ENCODE data around the gene NRXN3. TPM values are rescaled to one million over a fixed set of nuclear protein-coding genes. Genes with fewer than 3 reads are reported as not detected.
"Not testable (repeated sequence)": the region's sequence is repeated elsewhere in the genome, so short reads cannot be mapped to it uniquely, and the experiment has no call there.

NRXN3 gene
- total RNA-seq, 1 donor from 2014 or later = 18.0 TPM

- peaks cover 2% of the 10 kb centered on the region for H3K9me3 Mint-ChIP-seq (ENCODE audit: unreplicated experiment)
- peak overlapping the region; percentile 25 for H3K27ac ChIP-seq (ENCODE audit: low read depth, low read length)
- H3K36me3 Mint-ChIP-seq (ENCODE audit: low read depth, unreplicated experiment) = no peaks in the 10 kb centered on the region
- no peak overlapping the region for H3K4me3 ChIP-seq (ENCODE audit: insufficient read depth, low read depth, low read length)
- H3K4me2 ChIP-seq (ENCODE audit: low read length) = peak overlapping the region; percentile 2
- H3K4me1 Mint-ChIP-seq (ENCODE audit: low read depth, unreplicated experiment) = peaks cover 29% of the 10 kb centered on the region
- H3K9me3 ChIP-seq (ENCODE audit: insufficient read depth, low read depth, low read length) = no peaks in the 10 kb centered on the region
- H3K9ac ChIP-seq (ENCODE audit: low read length) = no peak overlapping the region
- no peaks in the 10 kb centered on the region for H3K79me2 ChIP-seq (ENCODE audit: insufficient read depth, low read length)
- FAIRE-seq (peak; percentile 90), DNase-seq (ENCODE audit: low read depth) (peak; percentile 84)
- no peak overlapping the region for H3K4me3 Mint-ChIP-seq (ENCODE audit: unreplicated experiment)
- peak overlapping the region; percentile 88 for H3K27ac Mint-ChIP-seq (ENCODE audit: unreplicated experiment)
- no peaks in the 10 kb centered on the region for H3K27me3 ChIP-seq (ENCODE audit: insufficient read depth, low read length)
- H2AFZ ChIP-seq (ENCODE audit: low read depth, low read length) = no peak overlapping the region
- no peaks in the 10 kb centered on the region for H4K20me1 ChIP-seq (ENCODE audit: insufficient read depth, low read length)
- no peaks in the 10 kb centered on the region for H3K36me3 ChIP-seq (ENCODE audit: insufficient read depth, low read length)
- TF ChIP-seq EZH2 (IDR thresholded peaks at IDR 0.05; ENCODE audit: insufficient read depth, low read length) (no peak), CTCF (IDR thresholded peaks at IDR 0.05; ENCODE audit: insufficient read depth, low read depth, low read length) (no peak)
- peaks cover 12% of the 10 kb centered on the region for H3K4me1 ChIP-seq (ENCODE audit: insufficient read depth, low read length)
- H3K27me3 Mint-ChIP-seq (ENCODE audit: low read depth, unreplicated experiment) = no peaks in the 10 kb centered on the region
Observed at GRCh38 chr14:79016828-79017505, 846.8 kb downstream of the NRXN3 start.

GRCh38 chr14:79017561-79017960 lies 847.4 kb downstream of the NRXN3 start:
- no peak overlapping the region for H3K4me3 ChIP-seq (ENCODE audit: insufficient read depth, low read depth, low read length)
- H3K27ac ChIP-seq (ENCODE audit: low read depth, low read length) = peak overlapping the region; percentile 25
- no peaks in the 10 kb centered on the region for H3K27me3 ChIP-seq (ENCODE audit: insufficient read depth, low read length)
- no peak overlapping the region for H2AFZ ChIP-seq (ENCODE audit: low read depth, low read length)
- H3K4me1 ChIP-seq (ENCODE audit: insufficient read depth, low read length) = peaks cover 12% of the 10 kb centered on the region
- no peaks in the 10 kb centered on the region for H3K36me3 ChIP-seq (ENCODE audit: insufficient read depth, low read length)
- peaks cover 29% of the 10 kb centered on the region for H3K4me1 Mint-ChIP-seq (ENCODE audit: low read depth, unreplicated experiment)
- H3K27ac Mint-ChIP-seq (ENCODE audit: unreplicated experiment) = peak overlapping the region; percentile 77
- peaks cover 2% of the 10 kb centered on the region for H3K9me3 Mint-ChIP-seq (ENCODE audit: unreplicated experiment)
- TF ChIP-seq CTCF (IDR thresholded peaks at IDR 0.05; ENCODE audit: insufficient read depth, low read depth, low read length) (no peak), EZH2 (IDR thresholded peaks at IDR 0.05; ENCODE audit: insufficient read depth, low read length) (no peak)
- FAIRE-seq (no peak), DNase-seq (ENCODE audit: low read depth) (no peak)
- H3K27me3 Mint-ChIP-seq (ENCODE audit: low read depth, unreplicated experiment) = no peaks in the 10 kb centered on the region
- no peak overlapping the region for H3K4me2 ChIP-seq (ENCODE audit: low read length)
- no peaks in the 10 kb centered on the region for H4K20me1 ChIP-seq (ENCODE audit: insufficient read depth, low read length)
- H3K36me3 Mint-ChIP-seq (ENCODE audit: low read depth, unreplicated experiment) = no peaks in the 10 kb centered on the region
- H3K9ac ChIP-seq (ENCODE audit: low read length) = no peak overlapping the region
- no peaks in the 10 kb centered on the region for H3K79me2 ChIP-seq (ENCODE audit: insufficient read depth, low read length)
- no peaks in the 10 kb centered on the region for H3K9me3 ChIP-seq (ENCODE audit: insufficient read depth, low read depth, low read length)
- no peak overlapping the region for H3K4me3 Mint-ChIP-seq (ENCODE audit: unreplicated experiment)

- Mint-ChIP-seq H3K4me1 (ENCODE audit: low read depth, unreplicated experiment) (peaks cover 29% of the 10 kb centered on the region), H3K36me3 (ENCODE audit: low read depth, unreplicated experiment) (no peaks in the 10 kb centered on the region), H3K4me3 (ENCODE audit: unreplicated experiment) (no peak overlapping the region), H3K9me3 (ENCODE audit: unreplicated experiment) (peaks cover 3% of the 10 kb centered on the region), H3K27ac (ENCODE audit: unreplicated experiment) (peak overlapping the region; percentile 75), H3K27me3 (ENCODE audit: low read depth, unreplicated experiment) (no peaks in the 10 kb centered on the region)
- FAIRE-seq (peak; percentile 81), DNase-seq (ENCODE audit: low read depth) (peak; percentile 83)
- Histone ChIP-seq H3K36me3 (ENCODE audit: insufficient read depth, low read length) (no peaks in the 10 kb centered on the region), H4K20me1 (ENCODE audit: insufficient read depth, low read length) (no peaks in the 10 kb centered on the region), H3K9me3 (ENCODE audit: insufficient read depth, low read depth, low read length) (no peaks in the 10 kb centered on the region), H3K9ac (ENCODE audit: low read length) (no peak overlapping the region), H3K27me3 (ENCODE audit: insufficient read depth, low read length) (no peaks in the 10 kb centered on the region), H3K27ac (ENCODE audit: low read depth, low read length) (no peak overlapping the region), H3K79me2 (ENCODE audit: insufficient read depth, low read length) (no peaks in the 10 kb centered on the region), H3K4me3 (ENCODE audit: insufficient read depth, low read depth, low read length) (no peak overlapping the region), H2AFZ (ENCODE audit: low read depth, low read length) (no peak overlapping the region), H3K4me1 (ENCODE audit: insufficient read depth, low read length) (peaks cover 12% of the 10 kb centered on the region), H3K4me2 (ENCODE audit: low read length) (peak overlapping the region; percentile 2)
- no peak for TF ChIP-seq CTCF (IDR thresholded peaks at IDR 0.05; ENCODE audit: insufficient read depth, low read depth, low read length)
- TF ChIP-seq EZH2 (IDR thresholded peaks at IDR 0.05; ENCODE audit: insufficient read depth, low read length) = no peak
Observed at GRCh38 chr14:79018836-79019235, 848.7 kb downstream of the NRXN3 start.

GRCh38 chr14:79019898-79020297 lies 849.7 kb downstream of the NRXN3 start:
- not testable (repeated sequence) for H3K27ac Mint-ChIP-seq (ENCODE audit: unreplicated experiment); H4K20me1 ChIP-seq (ENCODE audit: insufficient read depth, low read length); H3K9me3 ChIP-seq (ENCODE audit: insufficient read depth, low read depth, low read length); H3K4me3 Mint-ChIP-seq (ENCODE audit: unreplicated experiment); H3K27me3 Mint-ChIP-seq (ENCODE audit: low read depth, unreplicated experiment); H3K4me3 ChIP-seq (ENCODE audit: insufficient read depth, low read depth, low read length); H3K27me3 ChIP-seq (ENCODE audit: insufficient read depth, low read length); H3K36me3 ChIP-seq (ENCODE audit: insufficient read depth, low read length); H3K9ac ChIP-seq (ENCODE audit: low read length); H3K9me3 Mint-ChIP-seq (ENCODE audit: unreplicated experiment); DNase-seq (ENCODE audit: low read depth); H3K4me2 ChIP-seq (ENCODE audit: low read length); H2AFZ ChIP-seq (ENCODE audit: low read depth, low read length); H3K36me3 Mint-ChIP-seq (ENCODE audit: low read depth, unreplicated experiment); H3K27ac ChIP-seq (ENCODE audit: low read depth, low read length); H3K79me2 ChIP-seq (ENCODE audit: insufficient read depth, low read length); FAIRE-seq
- peaks cover 29% of the 10 kb centered on the region for H3K4me1 Mint-ChIP-seq (ENCODE audit: low read depth, unreplicated experiment)
- peaks cover 12% of the 10 kb centered on the region for H3K4me1 ChIP-seq (ENCODE audit: insufficient read depth, low read length)

Data from astrocyte (in vitro differentiated cells and primary cell).